ENCODE measurements around the gene NDUFAB1. TPM values are rescaled to one million over a fixed set of nuclear protein-coding genes. Genes with fewer than 3 reads are reported as not detected.
"Not testable (repeated sequence)": the region's sequence is repeated elsewhere in the genome, so short reads cannot be mapped to it uniquely, and the experiment has no call there.

The NDUFAB1 gene
- total and polyA plus RNA-seq, 3 donors from 2014 or later, result 65.4 to 115 (median 79.5) TPM

DNA sequence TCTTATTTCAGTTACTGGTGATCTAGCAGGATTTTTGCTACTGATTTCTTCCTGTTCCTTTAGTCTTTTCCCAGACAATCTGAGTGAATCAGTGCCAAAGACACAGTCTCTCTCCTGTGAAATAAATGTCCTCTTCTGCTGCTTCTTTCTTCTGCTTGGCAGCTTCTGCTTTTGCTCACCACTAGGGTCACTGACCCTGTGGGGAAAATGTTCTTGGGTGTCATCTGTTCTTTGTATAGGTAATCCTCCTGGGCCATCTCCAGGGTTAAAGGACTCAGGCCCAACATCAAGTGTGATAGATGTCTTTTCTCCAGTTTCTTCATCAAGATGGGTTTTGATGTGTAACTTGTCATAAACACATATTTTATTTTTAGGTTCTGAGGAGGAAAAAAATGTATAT lies 39.8 kb upstream of the NDUFAB1 start:
- intact Hi-C loops (cut with DNase I; ENCODE audit: low total_unique reads), result no loop called here
- Histone ChIP-seq H3K9me3 (no peaks in the 10 kb centered on the region), H3K27ac (no peak overlapping the region), H3K4me1 (peaks cover 12% of the 10 kb centered on the region), H3K27me3 (no peaks in the 10 kb centered on the region), H3K4me3 (no peak overlapping the region), H3K36me3 (ENCODE audit: low read depth, missing control alignments) (no peaks in the 10 kb centered on the region)
- DNase-seq, result no peak
- TF ChIP-seq, protein P1, sequence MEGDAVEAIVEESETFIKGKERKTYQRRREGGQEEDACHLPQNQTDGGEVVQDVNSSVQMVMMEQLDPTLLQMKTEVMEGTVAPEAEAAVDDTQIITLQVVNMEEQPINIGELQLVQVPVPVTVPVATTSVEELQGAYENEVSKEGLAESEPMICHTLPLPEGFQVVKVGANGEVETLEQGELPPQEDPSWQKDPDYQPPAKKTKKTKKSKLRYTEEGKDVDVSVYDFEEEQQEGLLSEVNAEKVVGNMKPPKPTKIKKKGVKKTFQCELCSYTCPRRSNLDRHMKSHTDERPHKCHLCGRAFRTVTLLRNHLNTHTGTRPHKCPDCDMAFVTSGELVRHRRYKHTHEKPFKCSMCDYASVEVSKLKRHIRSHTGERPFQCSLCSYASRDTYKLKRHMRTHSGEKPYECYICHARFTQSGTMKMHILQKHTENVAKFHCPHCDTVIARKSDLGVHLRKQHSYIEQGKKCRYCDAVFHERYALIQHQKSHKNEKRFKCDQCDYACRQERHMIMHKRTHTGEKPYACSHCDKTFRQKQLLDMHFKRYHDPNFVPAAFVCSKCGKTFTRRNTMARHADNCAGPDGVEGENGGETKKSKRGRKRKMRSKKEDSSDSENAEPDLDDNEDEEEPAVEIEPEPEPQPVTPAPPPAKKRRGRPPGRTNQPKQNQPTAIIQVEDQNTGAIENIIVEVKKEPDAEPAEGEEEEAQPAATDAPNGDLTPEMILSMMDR (IDR thresholded peaks at IDR 0.05), result peak in 1 of 3 experiments; percentile 3
- TF ChIP-seq POLR2A (IDR thresholded peaks at IDR 0.05), result no peak

DNA sequence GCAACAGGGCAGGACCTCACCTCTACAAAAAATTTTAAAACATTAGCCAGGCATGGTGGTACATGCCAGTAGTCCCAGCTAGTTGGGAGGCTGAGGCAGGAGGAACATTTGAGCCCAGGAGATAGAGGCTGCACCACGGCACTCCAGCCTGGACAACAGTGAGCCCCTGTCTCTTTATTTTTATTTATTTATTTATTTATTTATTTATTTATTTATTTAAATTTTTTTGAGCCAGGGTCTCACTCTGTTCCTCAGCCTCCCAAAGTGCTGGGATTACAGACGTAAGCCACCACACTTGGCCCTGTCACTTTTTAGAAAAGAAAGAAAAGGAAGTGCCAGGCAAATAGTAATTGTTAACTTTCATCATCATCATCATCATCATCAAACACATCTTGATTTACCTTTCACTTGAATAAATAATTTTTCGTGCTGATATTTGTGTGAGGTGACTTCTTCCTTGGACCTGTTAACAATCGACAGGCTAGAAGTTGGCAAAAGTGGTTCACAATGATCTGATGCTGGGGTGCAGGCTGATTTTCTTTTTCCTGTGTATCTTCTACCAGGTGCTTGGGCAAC lies 38.4 kb upstream of the NDUFAB1 start:
- Histone ChIP-seq H3K4me3 (no peak overlapping the region), H3K27me3 (no peaks in the 10 kb centered on the region), H3K9me3 (no peaks in the 10 kb centered on the region), H3K27ac (no peak overlapping the region), H3K36me3 (ENCODE audit: low read depth, missing control alignments) (no peaks in the 10 kb centered on the region), H3K4me1 (peaks cover 4% of the 10 kb centered on the region)
- no peak for DNase-seq
- intact Hi-C loops (cut with DNase I; ENCODE audit: low total_unique reads), result no loop called here
- TF ChIP-seq, protein P1 (IDR thresholded peaks at IDR 0.05), result no peak
- TF ChIP-seq POLR2A (IDR thresholded peaks at IDR 0.05), result no peak
- WGBS, 2 donors, result 93% methylated on average over 4 of the region's 4 CpGs

DNA sequence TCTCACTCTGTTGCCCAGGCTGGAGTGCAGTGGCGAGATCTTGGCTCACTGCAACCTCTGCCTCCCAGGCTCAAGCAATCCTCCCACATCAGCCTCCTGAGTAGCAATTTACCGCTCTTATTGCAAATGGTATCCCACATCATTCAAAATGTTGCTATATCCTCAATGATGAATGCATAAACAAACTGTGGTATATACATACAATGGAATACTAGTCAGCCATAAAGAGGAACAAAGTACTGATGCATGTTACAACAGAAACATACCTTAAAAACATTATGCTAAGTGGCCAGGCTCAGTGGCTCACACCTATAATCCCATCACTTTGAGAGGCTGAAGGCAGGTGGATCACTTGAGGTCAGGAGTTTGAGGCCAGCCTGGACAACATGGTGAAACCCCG lies 35.8 kb upstream of the NDUFAB1 start:
- WGBS, 2 donors, result 74 to 78% methylated on average over 3 of the region's 3 CpGs
- H3K4me1 ChIP-seq; H3K4me3 ChIP-seq; H3K36me3 ChIP-seq (ENCODE audit: low read depth, missing control alignments); H3K27ac ChIP-seq; H3K27me3 ChIP-seq; DNase-seq; H3K9me3 ChIP-seq; intact Hi-C loops (cut with DNase I; ENCODE audit: low total_unique reads): not testable (repeated sequence)

DNA sequence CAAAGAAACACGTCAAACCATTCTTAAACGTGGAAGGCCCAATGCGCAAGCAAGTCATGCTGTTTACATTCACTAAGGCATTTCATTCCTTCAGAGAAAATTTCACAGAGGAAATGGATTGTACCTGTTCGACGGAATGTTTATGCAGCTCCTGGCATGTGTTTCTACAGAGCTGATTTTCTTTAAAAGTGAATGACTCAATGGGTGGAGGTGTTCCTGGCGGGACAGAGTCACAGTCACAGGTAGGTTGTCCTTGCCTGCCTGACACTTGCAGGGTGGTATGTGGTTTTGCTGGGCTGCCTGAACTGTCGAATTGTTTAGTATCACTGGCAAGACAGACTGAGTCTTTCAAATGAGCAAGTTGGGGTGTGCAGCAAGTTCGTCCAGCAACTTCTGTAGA lies 33.4 kb upstream of the NDUFAB1 start:
- no peak overlapping the region for H3K4me3 ChIP-seq
- H3K27me3 ChIP-seq, result no peaks in the 10 kb centered on the region
- no peak overlapping the region for H3K27ac ChIP-seq
- TF ChIP-seq, protein P1 (IDR thresholded peaks at IDR 0.05), result no peak
- TF ChIP-seq POLR2A (IDR thresholded peaks at IDR 0.05), result no peak
- 90 to 94% methylated on average over 8 of the region's 8 CpGs for WGBS, 2 donors
- DNase-seq, result no peak
- H3K4me1 ChIP-seq, result no peaks in the 10 kb centered on the region
- no peaks in the 10 kb centered on the region for H3K36me3 ChIP-seq (ENCODE audit: low read depth, missing control alignments)
- intact Hi-C loops (cut with DNase I; ENCODE audit: low total_unique reads), result no loop called here
- H3K9me3 ChIP-seq, result no peaks in the 10 kb centered on the region

DNA sequence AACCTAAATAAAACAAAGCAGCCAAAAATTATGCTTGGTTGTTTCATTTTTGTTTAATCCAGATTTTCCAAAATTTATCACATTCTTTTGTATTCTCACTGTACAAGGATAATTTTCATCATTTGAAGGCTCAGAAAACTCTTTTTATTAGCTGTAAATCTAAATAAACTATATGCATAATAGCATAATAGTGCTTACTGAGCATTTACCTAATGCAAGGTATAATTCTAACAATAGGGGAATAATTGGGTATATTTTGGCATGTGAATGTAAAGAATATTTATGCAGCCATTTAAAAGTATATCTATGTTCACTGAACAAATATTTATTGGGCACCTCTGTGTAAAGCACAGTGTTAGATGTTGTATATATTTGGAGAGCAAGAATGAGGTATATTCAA lies 28.0 kb upstream of the NDUFAB1 start:
- H3K9me3 ChIP-seq, result no peaks in the 10 kb centered on the region
- intact Hi-C loops (cut with DNase I; ENCODE audit: low total_unique reads), result no loop called here
- no peak overlapping the region for H3K4me3 ChIP-seq
- no peaks in the 10 kb centered on the region for H3K27me3 ChIP-seq
- no peak for DNase-seq
- TF ChIP-seq, protein P1 (IDR thresholded peaks at IDR 0.05), result no peak
- TF ChIP-seq POLR2A (IDR thresholded peaks at IDR 0.05), result no peak
- H3K4me1 ChIP-seq, result no peaks in the 10 kb centered on the region
- H3K27ac ChIP-seq, result no peak overlapping the region
- no peaks in the 10 kb centered on the region for H3K36me3 ChIP-seq (ENCODE audit: low read depth, missing control alignments)
